SK-N-SH (cell line): ENCODE results near the gene HID1. TPM values are rescaled to one million over a fixed set of nuclear protein-coding genes. Genes with fewer than 3 reads are reported as not detected.

Experiments used
- CTCF ChIA-PET: fragments of 300-600, 350-600 bp; formaldehyde crosslinking; extraction: SDS; loops from one replicate; lab custom pipeline; 2021; lab: Yijun Ruan, JAX
- POLR2A ChIA-PET: fragments of 350-600 bp; sonication (Branson Sonifier 250); formaldehyde crosslinking; extraction: SDS; loops from one replicate; lab custom pipeline; 2020; ENCODE audit warnings: antibody characterized with exemption, inconsistent platforms; lab: Yijun Ruan, JAX
- DNase-seq: peaks from one replicate; pipeline ENCODE4 v3.0.0; 2012
- H2AFZ ChIP-seq: fragments of 200-600 bp; sonication (generic); 2 replicates; pipeline ENCODE4 v1.8.1; 2016; ENCODE audit warnings: antibody characterized with exemption, mild to moderate bottlenecking, low read depth
- H3F3A ChIP-seq: fragments of 200-600 bp; sonication (generic); replicated peaks from 2 replicates; pipeline ENCODE3; 2016; ENCODE audit warnings: antibody characterized with exemption, mild to moderate bottlenecking; ENCODE audit not compliant: insufficient read depth
- H3K27ac ChIP-seq, 2 experiments: fragments of 200-500 bp in 1 of 2; fragments of 200-600 bp in 1 of 2; sonication (Bioruptor generic) in 1 of 2; sonication (generic), shearing (Covaris generic) in 1 of 2; 2 replicates each; pipeline versions ENCODE4 v1.5.1 to v1.6.1; 2014 to 2016; ENCODE audit warnings: low read depth in 2 of 2, inconsistent platforms in 1 of 2, low read length in 1 of 2, mild to moderate bottlenecking in 1 of 2, mixed read lengths in 1 of 2
- H3K27me3 ChIP-seq: fragments of 200-600 bp; sonication (generic), shearing (Covaris generic); 2 replicates; pipeline ENCODE4 v1.6.1; 2016; ENCODE audit warnings: mixed run types; ENCODE audit not compliant: insufficient read depth
- H3K36me3 ChIP-seq, 2 experiments: fragments of 200-500 bp in 1 of 2; fragments of 200-600 bp in 1 of 2; sonication (Bioruptor generic) in 1 of 2; sonication (generic) in 1 of 2; replicated peaks in 1 of 2; 2 replicates each; pipeline versions ENCODE3 to v1.5.1; 2014 to 2016; ENCODE audit warnings: low read length in 1 of 2, mild to moderate bottlenecking in 1 of 2; ENCODE audit not compliant: insufficient read depth in 2 of 2, control insufficient read depth in 1 of 2
- H3K4me1 ChIP-seq, 2 experiments: fragments of 200-500 bp in 1 of 2; fragments of 200-600 bp in 1 of 2; sonication (Bioruptor generic) in 1 of 2; sonication (generic), shearing (Covaris generic) in 1 of 2; 2 replicates each; pipeline versions ENCODE4 v1.5.1 to v1.6.1; 2014 to 2016; ENCODE audit warnings: low read depth in 1 of 2, low read length in 1 of 2, mixed run types in 1 of 2; ENCODE audit not compliant: insufficient read depth in 2 of 2, control insufficient read depth in 1 of 2
- H3K4me2 ChIP-seq: fragments of 200-600 bp; sonication (generic), shearing (Covaris generic); 2 replicates; pipeline ENCODE4 v1.6.1; 2017; ENCODE audit warnings: mixed run types
- H3K4me3 ChIP-seq, 2 experiments: fragments of 200-500 bp in 1 of 2; fragments of 200-600 bp in 1 of 2; sonication (Bioruptor generic) in 1 of 2; sonication (generic), shearing (Covaris generic) in 1 of 2; 2 replicates each; pipeline versions ENCODE4 v1.5.1 to v1.8.1; 2014 to 2016; ENCODE audit warnings: low read depth in 2 of 2, inconsistent platforms in 1 of 2, low read length in 1 of 2, mild to moderate bottlenecking in 1 of 2, mixed read lengths in 1 of 2, moderate library complexity in 1 of 2
- H3K79me2 ChIP-seq: fragments of 200-600 bp; sonication (generic); 2 replicates; pipeline ENCODE4 v1.8.1; 2017; ENCODE audit warnings: mild to moderate bottlenecking; ENCODE audit not compliant: insufficient read depth
- H3K9ac ChIP-seq: fragments of 200-600 bp; sonication (generic); 2 replicates; pipeline ENCODE4 v1.6.1; 2017; ENCODE audit warnings: mixed run types
- H3K9me2 ChIP-seq: fragments of 200-600 bp; sonication (generic); 2 replicates; pipeline ENCODE4 v1.6.1; 2017; ENCODE audit warnings: mixed run types
- H3K9me3 ChIP-seq: fragments of 200-600 bp; sonication (generic); 2 replicates; pipeline ENCODE4 v1.6.1; 2017; ENCODE audit warnings: mixed run types, mild to moderate bottlenecking, moderate library complexity
- H4K20me1 ChIP-seq: fragments of 200-600 bp; sonication (generic); 2 replicates; pipeline ENCODE4 v1.6.1; 2017; ENCODE audit warnings: mild to moderate bottlenecking, mixed run types; ENCODE audit not compliant: insufficient read depth
- CHD2 ChIP-seq: fragments of 150-350 bp; IDR thresholded peaks from 2 replicates; pipeline ENCODE4 v1.6.1; 2018; ENCODE audit warnings: low read length; ENCODE audit not compliant: partially characterized antibody
- ELF1 ChIP-seq: IDR thresholded peaks from 2 replicates; pipeline ENCODE4 v1.4.0; 2012
- EP300 ChIP-seq, 2 experiments: IDR thresholded peaks; 2 replicates each; pipeline versions ENCODE4 v1.4.0 to v1.6.1; 2012; ENCODE audit warnings: borderline replicate concordance in 1 of 2, low read depth in 1 of 2, low read length in 1 of 2
- EZH2phosphoT487 ChIP-seq: fragments of 200-600 bp; sonication (generic); IDR thresholded peaks from 2 replicates; pipeline ENCODE4 v1.6.1; 2017; ENCODE audit warnings: low read depth, mixed run types, mild to moderate bottlenecking, antibody characterized with exemption, moderate library complexity, borderline replicate concordance
- FOXJ3 ChIP-seq: sonication (generic); formaldehyde crosslinking; IDR thresholded peaks from 2 replicates; pipeline ENCODE4 v1.5.1; 2020; ENCODE audit warnings: mild to moderate bottlenecking, missing genetic modification reagents
- GABPA ChIP-seq: IDR thresholded peaks from 2 replicates; pipeline ENCODE4 v1.4.0; 2012; ENCODE audit warnings: low read depth, mild to moderate bottlenecking
- MAX ChIP-seq: IDR thresholded peaks from 2 replicates; pipeline ENCODE4 v1.4.0; 2012; ENCODE audit warnings: low read depth
- MXI1 ChIP-seq: IDR thresholded peaks from 2 replicates; pipeline ENCODE4 v1.6.1; 2012; ENCODE audit warnings: mild to moderate bottlenecking, low read depth, low read length, improper control_type of control experiment
- NFIC ChIP-seq: IDR thresholded peaks from 2 replicates; pipeline ENCODE4 v1.4.0; 2012; ENCODE audit warnings: borderline replicate concordance
- NRF1 ChIP-seq: IDR thresholded peaks from 2 replicates; pipeline ENCODE4 v1.6.1; 2012; ENCODE audit warnings: low read depth, mild to moderate bottlenecking, low read length
- REST ChIP-seq: IDR thresholded peaks from 2 replicates; pipeline ENCODE4 v1.6.1; 2012; ENCODE audit warnings: mild to moderate bottlenecking, low read depth, low read length, moderate library complexity
- RFX5 ChIP-seq: IDR thresholded peaks from 2 replicates; pipeline ENCODE4 v1.6.1; 2012; ENCODE audit warnings: mild to moderate bottlenecking, improper control_type of control experiment, low read length
- RXRA ChIP-seq: IDR thresholded peaks from 2 replicates; pipeline ENCODE4 v1.4.0; 2012; ENCODE audit warnings: low read depth, mild to moderate bottlenecking, borderline replicate concordance
- SIN3A ChIP-seq: IDR thresholded peaks from 2 replicates; pipeline ENCODE4 v1.6.1; 2012; ENCODE audit warnings: low read depth, mild to moderate bottlenecking, low read length, moderate library complexity, borderline replicate concordance
- TEAD4 ChIP-seq: IDR thresholded peaks from 2 replicates; pipeline ENCODE4 v1.4.0; 2012; ENCODE audit warnings: mild to moderate bottlenecking, borderline replicate concordance; ENCODE audit not compliant: insufficient read depth
- USF1 ChIP-seq: IDR thresholded peaks from 2 replicates; pipeline ENCODE4 v1.4.0; 2012; ENCODE audit warnings: low read depth, borderline replicate concordance
- YY1 ChIP-seq: IDR thresholded peaks from 2 replicates; pipeline ENCODE4 v1.4.0; 2012; ENCODE audit warnings: low read depth, mild to moderate bottlenecking
- whole genome bisulfite sequencing: methylation state at CpG from one replicate; pipeline ENCODE4 v1.1.6; 2017; ENCODE audit warnings: low lambda C conversion rate; 5-methylcytosine and 5-hydroxymethylcytosine counted together
- polyA plus RNA-seq, 3 experiments: library from polyadenylated mRNA; depleted of rRNA; stranded (reverse); fragments of >200 nt; gene quantifications; 2 replicates each; pipeline ENCODE4 v1.2.3, GENCODE V29; 2012

Gene HID1
- polyA plus RNA-seq, 1 of the 3 experiments (the other 2 are of a cell fraction), result 2.5 TPM

GRCh38 chr17:75003070-75003956 is 30.8 kb upstream of the HID1 start:
- Histone ChIP-seq H3F3A (no peaks in the 10 kb centered on the region), H3K36me3 (peaks cover 24 to 32% of the 10 kb centered on the region in 2 experiments), H3K9ac (no peak overlapping the region), H3K79me2 (peaks cover 1% of the 10 kb centered on the region; the same call in 1 of the 2 replicates), H3K9me2 (no peaks in the 10 kb centered on the region), H2AFZ (no peak overlapping the region), H3K9me3 (no peaks in the 10 kb centered on the region), H3K4me2 (no peak overlapping the region), H4K20me1 (no peaks in the 10 kb centered on the region), H3K4me1 (no peaks in the 10 kb centered on the region), H3K27me3 (no peaks in the 10 kb centered on the region), H3K4me3 (no peak overlapping the region), H3K27ac (no peak overlapping the region)
- TF ChIP-seq EZH2phosphoT487, result no peak
- no peak for TF ChIP-seq SIN3A
- TF ChIP-seq USF1, result no peak
- 94% methylated on average over 63 of the region's 76 CpGs for WGBS
- ChIA-PET POLR2A (interaction anchor here (5.3 kb wide), 1 partner anchor 14 kb away, joined by 23 read pairs; no protein-coding TSS in a partner anchor), CTCF (interaction anchor here (0.7 to 19.8 kb wide), 5 partner anchors 9 to 127 kb away, joined by 3 to 295 read pairs (median 3); partner anchors contain the start of gene MRPL58)
- DNase-seq, result no peak

GRCh38 chr17:75001915-75002843 is 29.6 kb upstream of the HID1 start:
- CTCF ChIA-PET, result interaction anchor here (1.0 to 19.8 kb wide), 4 partner anchors 12 to 128 kb away, joined by 3 to 295 read pairs (median 4); partner anchors contain the start of gene CDR2L
- no peaks in the 10 kb centered on the region for H3F3A ChIP-seq
- no peak overlapping the region for H3K4me3 ChIP-seq
- H3K36me3 ChIP-seq, result peaks cover 24 to 32% of the 10 kb centered on the region in 2 experiments
- no peaks in the 10 kb centered on the region for H3K27me3 ChIP-seq
- no peaks in the 10 kb centered on the region for H4K20me1 ChIP-seq
- peaks cover 12% of the 10 kb centered on the region for H3K79me2 ChIP-seq
- POLR2A ChIA-PET, result interaction anchor here (1.5 kb wide), 1 partner anchor 9 kb away, joined by 3 read pairs; no protein-coding TSS in a partner anchor
- no peak overlapping the region for H3K27ac ChIP-seq
- H3K9me3 ChIP-seq, result no peaks in the 10 kb centered on the region
- DNase-seq, result no peak
- TF ChIP-seq CHD2, result no peak
- TF ChIP-seq RFX5, result no peak
- TF ChIP-seq GABPA, result no peak
- TF ChIP-seq NFIC, result no peak
- no peak for TF ChIP-seq NRF1
- TF ChIP-seq MAX, result no peak
- TF ChIP-seq ELF1, result no peak
- TF ChIP-seq SIN3A, result no peak
- no peak for TF ChIP-seq FOXJ3
- no peak for TF ChIP-seq USF1
- no peak for TF ChIP-seq TEAD4
- no peak for TF ChIP-seq MXI1
- TF ChIP-seq EP300 (IDR thresholded peaks at IDR 0.05; ENCODE audit: borderline replicate concordance in 1 of 2, low read depth in 1 of 2, low read length in 1 of 2), result no peak
- no peak for TF ChIP-seq YY1
- TF ChIP-seq RXRA, result no peak
- TF ChIP-seq REST, result no peak
- no peak overlapping the region for H3K9ac ChIP-seq
- 95% methylated on average over 15 of the region's 15 CpGs for WGBS
- H3K9me2 ChIP-seq, result no peaks in the 10 kb centered on the region
- H3K4me1 ChIP-seq, result no peaks in the 10 kb centered on the region
- no peak overlapping the region for H3K4me2 ChIP-seq
- no peak overlapping the region for H2AFZ ChIP-seq
